NCI-H2171 treated with DMSO at 0.1 percent for 48 hours (cell line): Measurements from ENCODE around the gene KL.

Source experiments
- DNase-seq: peaks from one replicate; lab custom pipeline; 2025; lab: John Stamatoyannopoulos, UW

The KL gene

GRCh38 chr13:33004511-33004910 is 11.7 kb upstream of the KL start:
- DNase-seq, result peak; percentile 3

- DNase-seq, result no peak
Observed at GRCh38 chr13:33006134-33006533, 10.1 kb upstream of the KL start.

GRCh38 chr13:33006638-33007037 is 9.6 kb upstream of the KL start:
- DNase-seq, result no peak

GRCh38 chr13:33007237-33007636 is 9.0 kb upstream of the KL start:
- DNase-seq, result no peak

GRCh38 chr13:33007950-33008349 is 8.3 kb upstream of the KL start:
- DNase-seq, result no peak

- no peak for DNase-seq
Observed at GRCh38 chr13:33008946-33009722, 7.1 kb upstream of the KL start.

GRCh38 chr13:33011828-33012470 is 4.3 kb upstream of the KL start:
- DNase-seq, result no peak

GRCh38 chr13:33014291-33014690 is 1.9 kb upstream of the KL start:
- DNase-seq, result no peak

GRCh38 chr13:33015241-33015668 is 968 bp upstream of the KL start:
- DNase-seq, result no peak

GRCh38 chr13:33015791-33016323 is 366 bp upstream of the KL start:
- no peak for DNase-seq

GRCh38 chr13:33017323-33017929 is 1.2 kb downstream of the KL start:
- no peak for DNase-seq

- no peak for DNase-seq
Observed at GRCh38 chr13:33018886-33019285, 2.7 kb downstream of the KL start.

- no peak for DNase-seq
Observed at GRCh38 chr13:33022986-33023385, 6.8 kb downstream of the KL start.

GRCh38 chr13:33025220-33025744 is 9.1 kb downstream of the KL start:
- DNase-seq, result no peak

- DNase-seq, result no peak
Observed at GRCh38 chr13:33026489-33027152, 10.4 kb downstream of the KL start.

- no peak for DNase-seq
Observed at GRCh38 chr13:33028620-33029019, 12.4 kb downstream of the KL start.

GRCh38 chr13:33031277-33031676 is 15.1 kb downstream of the KL start:
- no peak for DNase-seq

GRCh38 chr13:33032037-33032625 is 15.9 kb downstream of the KL start:
- no peak for DNase-seq

GRCh38 chr13:33033051-33033812 is 17.0 kb downstream of the KL start:
- no peak for DNase-seq

- no peak for DNase-seq
Observed at GRCh38 chr13:33033986-33034385, 17.8 kb downstream of the KL start.

- DNase-seq, result no peak
Observed at GRCh38 chr13:33034882-33035520, 18.8 kb downstream of the KL start.
